Urinary bladder (tissue), 4 donors: ENCODE results near the gene DYSF. TPM values are rescaled to one million over a fixed set of nuclear protein-coding genes. Genes with fewer than 3 reads are reported as not detected.

ENCODE experiments used
- DNase-seq: peaks from one replicate; pipeline ENCODE4 v3.0.0-alpha.2; 2015; ENCODE audit errors: extremely low spot score
- H3K27ac ChIP-seq: one replicate; pipeline ENCODE4 v1.5.1; 2013; ENCODE audit warnings: low read depth, mild to moderate bottlenecking, moderate library complexity
- H3K36me3 ChIP-seq: one replicate; pipeline ENCODE4 v1.6.1; 2013; ENCODE audit warnings: mild to moderate bottlenecking, moderate library complexity; ENCODE audit not compliant: insufficient read depth
- H3K4me1 ChIP-seq: one replicate; pipeline ENCODE4 v1.6.1; 2013; ENCODE audit warnings: mild to moderate bottlenecking, moderate library complexity; ENCODE audit not compliant: insufficient read depth
- H3K4me3 ChIP-seq: one replicate; pipeline ENCODE4 v1.5.1; 2013; ENCODE audit warnings: low read depth, low read length
- WGBS: extraction: QIAGEN DNeasy Blood & Tissue Kit; methylation state at CpG from one replicate; pipeline ENCODE4 v1.1.7; 2013; 5-methylcytosine and 5-hydroxymethylcytosine counted together
- polyA plus RNA-seq: library from polyadenylated mRNA; stranded (reverse); fragments of 200-250 nt; gene quantifications from one replicate; pipeline ENCODE4 v1.2.3, GENCODE V29; 2013
- total RNA-seq: library from RNA; depleted of rRNA; stranded (reverse); fragments of >200 nt; gene quantifications from one replicate; pipeline ENCODE4 v1.2.3, GENCODE V29; 2014
- donor health status: healthy with polysubstance abuse.
- donor health status: healthy.

Gene DYSF
- total and polyA plus RNA-seq, 2 donors: 19.0 to 22.9 TPM

- H3K4me3 ChIP-seq: no peak overlapping the region
- 89% methylated on average over 12 of the region's 12 CpGs for WGBS
- no peak for DNase-seq
- no peaks in the 10 kb centered on the region for H3K4me1 ChIP-seq
- no peaks in the 10 kb centered on the region for H3K36me3 ChIP-seq
- H3K27ac ChIP-seq: no peak overlapping the region
Observed at GRCh38 chr2:71611247-71611646, 157.9 kb downstream of the DYSF start.

GRCh38 chr2:71611781-71612527, 158.6 kb downstream of the DYSF start:
- H3K36me3 ChIP-seq: no peaks in the 10 kb centered on the region
- 97% methylated on average over 15 of the region's 15 CpGs for WGBS
- no peaks in the 10 kb centered on the region for H3K4me1 ChIP-seq
- H3K4me3 ChIP-seq: no peak overlapping the region
- H3K27ac ChIP-seq: no peak overlapping the region
- no peak for DNase-seq

GRCh38 chr2:71612581-71613402, 159.4 kb downstream of the DYSF start:
- no peaks in the 10 kb centered on the region for H3K4me1 ChIP-seq
- no peak overlapping the region for H3K4me3 ChIP-seq
- H3K27ac ChIP-seq: no peak overlapping the region
- no peak for DNase-seq
- no peaks in the 10 kb centered on the region for H3K36me3 ChIP-seq
- 91% methylated on average over 17 of the region's 17 CpGs for WGBS

GRCh38 chr2:71613403-71613952, 160.1 kb downstream of the DYSF start:
- Histone ChIP-seq H3K36me3 (no peaks in the 10 kb centered on the region), H3K4me1 (no peaks in the 10 kb centered on the region), H3K4me3 (no peak overlapping the region), H3K27ac (no peak overlapping the region)
- 96% methylated on average over 3 of the region's 3 CpGs for WGBS
- DNase-seq: no peak

GRCh38 chr2:71613953-71614925, 160.9 kb downstream of the DYSF start:
- H3K4me1 ChIP-seq: no peaks in the 10 kb centered on the region
- H3K4me3 ChIP-seq: no peak overlapping the region
- no peak for DNase-seq
- WGBS: 85% methylated on average over 8 of the region's 8 CpGs
- H3K27ac ChIP-seq: no peak overlapping the region
- no peaks in the 10 kb centered on the region for H3K36me3 ChIP-seq

- H3K27ac ChIP-seq: no peak overlapping the region
- H3K36me3 ChIP-seq: no peaks in the 10 kb centered on the region
- WGBS: 35% methylated on average over 9 of the region's 9 CpGs
- no peak for DNase-seq
- H3K4me3 ChIP-seq: no peak overlapping the region
- H3K4me1 ChIP-seq: no peaks in the 10 kb centered on the region
Observed at GRCh38 chr2:71614976-71615766, 161.8 kb downstream of the DYSF start.

GRCh38 chr2:71615767-71616730, 162.7 kb downstream of the DYSF start:
- H3K36me3 ChIP-seq: no peaks in the 10 kb centered on the region
- no peak overlapping the region for H3K27ac ChIP-seq
- no peaks in the 10 kb centered on the region for H3K4me1 ChIP-seq
- no peak overlapping the region for H3K4me3 ChIP-seq
- WGBS: 87% methylated on average over 13 of the region's 13 CpGs
- DNase-seq: no peak

- H3K4me1 ChIP-seq: no peaks in the 10 kb centered on the region
- 96% methylated on average over 5 of the region's 5 CpGs for WGBS
- H3K27ac ChIP-seq: no peak overlapping the region
- DNase-seq: no peak
- H3K4me3 ChIP-seq: no peak overlapping the region
- H3K36me3 ChIP-seq: no peaks in the 10 kb centered on the region
Observed at GRCh38 chr2:71617266-71617665, 163.9 kb downstream of the DYSF start.

- Histone ChIP-seq H3K4me3 (no peak overlapping the region), H3K4me1 (no peaks in the 10 kb centered on the region), H3K27ac (no peak overlapping the region), H3K36me3 (no peaks in the 10 kb centered on the region)
- no peak for DNase-seq
- 73% methylated on average over 12 of the region's 12 CpGs for WGBS
Observed at GRCh38 chr2:71618327-71619113, 165.2 kb downstream of the DYSF start.

GRCh38 chr2:71619230-71619741, 165.9 kb downstream of the DYSF start:
- H3K27ac ChIP-seq: no peak overlapping the region
- 77% methylated on average over 15 of the region's 15 CpGs for WGBS
- no peak overlapping the region for H3K4me3 ChIP-seq
- H3K36me3 ChIP-seq: no peaks in the 10 kb centered on the region
- no peaks in the 10 kb centered on the region for H3K4me1 ChIP-seq
- DNase-seq: no peak

- 91% methylated on average over 6 of the region's 6 CpGs for WGBS
- Histone ChIP-seq H3K4me1 (no peaks in the 10 kb centered on the region), H3K4me3 (no peak overlapping the region), H3K27ac (no peak overlapping the region), H3K36me3 (no peaks in the 10 kb centered on the region)
- DNase-seq: no peak
Observed at GRCh38 chr2:71620116-71620515, 166.8 kb downstream of the DYSF start.
